Stimulated activated CD4-positive, alpha-beta T cell treated with anti-CD3 and anti-CD28 coated beads, TNF-alpha, amount 100 ng/mL, for 48 hours (primary cell): ENCODE measurements around the gene RNF4.
"Not testable (repeated sequence)": the region's sequence is repeated elsewhere in the genome, so short reads cannot be mapped to it uniquely, and the experiment has no call there.

ENCODE experiments used
- DNase-seq, 3 donors: peaks; one replicate each; pipeline ENCODE4 v3.0.0-alpha.2; 2020; ENCODE audit warnings: low read depth in 3 of 3

RNF4 gene

DNA sequence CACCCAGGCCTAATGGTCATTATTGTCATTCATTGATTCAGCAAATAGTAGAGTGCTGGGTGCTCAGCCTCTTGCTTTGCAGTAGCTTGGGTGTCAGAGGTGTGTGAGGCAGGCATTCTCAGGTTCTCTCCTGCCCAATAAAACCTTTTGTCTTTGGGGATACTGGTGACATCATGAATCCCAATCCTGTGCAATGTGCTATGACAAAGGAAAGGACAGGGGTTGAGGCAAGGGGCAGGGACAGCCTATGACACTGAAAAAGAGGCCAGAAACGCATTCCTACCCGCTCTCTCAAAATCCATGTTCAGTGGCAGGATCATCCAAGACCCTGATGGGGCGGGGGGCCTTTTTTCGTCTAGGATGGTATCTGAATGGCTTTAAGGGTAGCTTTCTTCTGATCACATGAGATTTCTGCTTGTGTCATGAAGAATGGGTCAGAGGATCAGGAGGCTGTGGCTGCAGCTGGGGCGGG is 66.0 kb downstream of the RNF4 start:
- no peak for DNase-seq

DNA sequence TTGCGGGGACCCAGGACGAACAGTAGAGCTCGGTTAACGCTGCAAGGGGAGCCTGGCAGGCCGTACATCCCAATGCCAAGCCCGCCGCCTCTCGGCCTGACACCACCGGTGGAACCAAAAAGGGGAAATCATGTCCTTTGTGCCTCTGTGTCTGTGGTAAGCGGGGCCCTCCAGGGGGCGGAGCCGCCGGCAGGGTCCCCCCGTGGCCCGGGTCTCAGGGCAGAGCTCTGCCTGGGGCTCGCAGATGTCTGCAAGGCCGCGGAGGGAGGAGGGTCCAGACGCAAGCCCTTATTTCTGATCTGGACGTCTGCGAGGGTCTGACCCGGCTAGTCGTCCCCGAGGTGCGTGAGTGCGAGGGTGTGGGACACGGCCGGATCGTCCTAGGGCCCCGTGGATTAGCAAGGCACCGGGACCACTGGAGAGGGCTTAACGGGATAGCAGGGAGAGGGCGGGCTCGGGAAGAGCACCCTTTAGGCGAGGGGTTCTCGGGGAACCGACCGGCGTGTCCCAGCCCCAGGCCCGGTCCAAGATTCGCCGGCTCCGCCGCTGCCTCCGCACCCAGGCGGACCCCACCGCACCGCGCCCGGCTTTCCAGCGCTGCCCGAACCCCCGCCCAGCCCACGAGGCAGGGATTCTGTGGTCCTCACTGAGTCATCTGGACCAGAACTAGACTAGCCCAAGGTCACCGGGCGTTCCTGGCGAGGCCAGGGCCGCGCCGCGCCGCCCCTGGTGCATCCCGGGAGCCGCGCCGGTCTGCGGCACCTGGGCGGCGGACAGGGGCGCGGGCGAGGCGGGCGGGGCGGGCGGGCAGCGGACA is 66.7 kb downstream of the RNF4 start:
- peak; percentile 17 to 38 (median 24) for DNase-seq

DNA sequence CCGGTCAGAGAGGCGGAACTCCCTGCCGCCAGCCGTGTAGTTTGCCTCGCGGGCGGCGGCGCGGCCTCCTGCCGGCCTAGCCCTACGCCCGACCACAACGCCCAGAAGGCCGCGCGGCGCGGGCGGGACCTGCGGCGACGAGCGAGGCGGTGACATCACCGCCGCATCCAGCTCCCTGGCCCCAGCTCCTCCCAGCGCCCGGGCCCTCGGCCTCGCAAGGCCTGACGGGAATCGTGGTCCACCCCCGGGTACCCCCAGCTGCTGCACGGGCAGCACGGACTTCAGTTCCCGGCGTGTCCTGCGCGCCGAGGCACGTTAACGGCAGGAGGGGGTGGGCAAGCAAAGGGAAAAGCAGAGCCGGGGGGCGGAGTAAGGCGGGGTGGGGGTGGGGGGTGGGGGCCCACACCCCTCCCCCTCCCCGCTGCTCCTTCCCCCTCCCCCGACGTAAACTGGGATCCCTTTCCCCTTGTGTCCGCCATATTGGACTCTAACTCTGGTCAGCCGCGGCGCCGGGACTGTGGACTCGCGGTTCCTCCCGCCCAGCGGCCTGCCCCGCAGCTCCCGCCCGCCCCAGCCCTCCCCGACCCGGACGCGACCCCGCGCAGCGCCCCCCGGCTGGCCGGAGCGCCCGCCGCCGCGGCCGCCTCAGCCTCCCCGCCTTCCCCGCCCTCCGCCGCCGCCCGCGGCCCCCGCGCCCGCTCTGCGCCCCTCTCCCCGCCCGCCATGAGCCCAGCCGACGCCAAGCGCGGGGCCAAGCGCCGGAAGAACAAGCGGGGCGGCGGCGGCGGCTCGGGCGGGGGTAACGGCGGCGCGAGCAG is 67.5 kb downstream of the RNF4 start, which contains the start of gene FAM193A:
TSS of gene FAM193A (plus strand) at position 455 of the 818 bp plus-strand sequence. CDS start at position 724, 269 bp downstream.
- peak; percentile 97 to 99 (median 98) for DNase-seq

DNA sequence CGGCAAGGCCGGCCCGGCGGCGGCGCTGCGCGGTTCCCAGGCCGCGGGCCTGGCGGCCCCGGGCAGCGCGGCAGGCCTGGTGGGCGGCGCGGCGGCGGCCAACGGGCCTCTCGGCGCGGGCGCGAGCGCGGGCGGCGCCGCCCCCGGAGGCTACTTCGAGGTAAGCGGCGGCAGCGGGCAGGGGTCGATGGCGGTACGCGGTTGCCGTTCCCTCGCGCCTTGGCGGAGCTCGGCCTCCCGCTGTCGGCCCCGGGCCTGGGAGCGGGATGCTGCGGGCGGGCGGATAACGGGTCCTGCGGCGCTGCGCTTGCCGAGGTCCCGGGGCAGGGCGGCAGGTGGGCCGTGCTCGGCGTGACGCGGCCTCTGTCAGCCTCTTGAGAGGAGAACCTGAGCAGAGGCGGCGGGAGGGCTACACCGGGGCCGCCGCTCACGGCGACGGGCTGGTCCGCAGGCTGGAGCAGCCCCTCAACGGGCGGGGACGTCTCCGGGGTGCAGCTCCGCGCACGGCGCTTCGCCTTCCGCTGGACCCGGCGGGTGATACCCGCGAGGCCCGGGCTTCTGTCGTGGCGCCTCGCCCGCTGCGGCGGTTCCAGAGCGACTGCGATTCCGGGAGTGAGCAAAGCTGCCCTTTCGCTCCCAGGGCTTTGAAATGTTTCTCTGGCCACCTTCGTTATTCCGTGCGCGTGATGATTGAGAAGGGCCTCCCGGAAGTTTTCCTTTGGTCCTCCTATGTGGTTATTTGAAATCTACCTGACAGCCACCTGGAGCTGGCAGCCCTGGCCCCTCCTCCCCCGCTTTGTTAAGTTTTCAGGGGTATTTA is 68.3 kb downstream of the RNF4 start:
- DNase-seq, result peak; percentile 11 to 48 (median 29)

DNA sequence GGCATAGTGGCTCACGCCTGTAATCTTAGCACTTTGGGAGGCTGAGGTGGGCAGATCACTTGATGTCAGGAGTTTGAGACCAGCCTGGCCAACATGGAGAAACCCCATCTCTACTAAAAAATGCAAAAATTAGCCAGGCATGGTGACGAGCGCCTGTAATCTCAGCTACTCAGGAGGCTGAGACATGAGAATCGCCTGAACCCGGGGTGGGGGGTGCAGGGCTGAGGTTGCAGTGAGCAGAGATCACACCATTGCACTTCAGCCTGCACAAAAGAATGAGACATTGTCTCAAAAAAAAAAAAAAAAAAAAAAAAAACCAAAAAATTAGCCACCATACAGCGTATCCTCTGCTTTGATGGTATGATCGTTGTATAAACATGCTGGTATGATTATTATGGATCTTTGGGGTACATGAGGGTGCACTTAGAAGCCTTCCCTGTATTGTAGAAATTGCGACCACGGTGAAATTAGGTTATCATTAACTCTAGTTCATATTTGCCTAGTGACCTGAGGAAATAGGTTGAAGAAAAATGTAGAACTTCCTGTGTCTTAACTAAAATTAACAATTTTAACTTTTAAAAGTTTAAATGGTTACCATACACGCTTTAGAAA is 74.8 kb downstream of the RNF4 start:
- not testable (repeated sequence) for DNase-seq

DNA sequence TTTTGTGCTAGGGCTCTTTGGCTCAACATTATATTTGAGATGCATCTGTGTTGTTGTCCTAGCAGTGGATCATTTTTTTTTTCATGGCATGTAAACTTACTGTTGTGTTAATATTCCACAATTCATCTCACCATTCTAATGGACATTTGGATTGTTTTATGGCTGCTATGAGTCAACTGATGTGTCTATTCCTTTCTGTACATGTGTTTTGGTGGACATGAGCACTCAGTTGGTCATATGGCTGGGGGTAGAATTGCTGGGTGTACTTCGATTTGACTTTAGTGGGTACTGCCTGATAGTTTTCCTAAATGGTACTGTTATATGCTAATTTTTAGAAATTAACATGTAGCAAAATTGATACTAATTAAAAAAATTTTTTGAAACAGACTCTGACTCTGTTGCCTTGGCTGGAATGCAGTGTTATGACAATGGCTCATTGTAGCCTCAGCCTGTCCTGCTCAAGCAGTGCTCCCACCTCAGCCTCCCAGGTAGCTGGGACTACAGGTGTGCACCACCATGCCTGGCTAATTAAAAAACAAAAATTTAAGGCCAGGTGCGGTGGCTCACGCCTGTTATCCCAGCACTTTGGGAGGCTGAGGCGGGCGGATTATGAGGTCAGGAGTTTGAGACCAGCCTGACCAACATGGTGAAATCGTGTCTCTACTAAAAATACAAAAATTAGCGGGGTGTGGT is 76.6 kb downstream of the RNF4 start:
- no peak for DNase-seq

DNA sequence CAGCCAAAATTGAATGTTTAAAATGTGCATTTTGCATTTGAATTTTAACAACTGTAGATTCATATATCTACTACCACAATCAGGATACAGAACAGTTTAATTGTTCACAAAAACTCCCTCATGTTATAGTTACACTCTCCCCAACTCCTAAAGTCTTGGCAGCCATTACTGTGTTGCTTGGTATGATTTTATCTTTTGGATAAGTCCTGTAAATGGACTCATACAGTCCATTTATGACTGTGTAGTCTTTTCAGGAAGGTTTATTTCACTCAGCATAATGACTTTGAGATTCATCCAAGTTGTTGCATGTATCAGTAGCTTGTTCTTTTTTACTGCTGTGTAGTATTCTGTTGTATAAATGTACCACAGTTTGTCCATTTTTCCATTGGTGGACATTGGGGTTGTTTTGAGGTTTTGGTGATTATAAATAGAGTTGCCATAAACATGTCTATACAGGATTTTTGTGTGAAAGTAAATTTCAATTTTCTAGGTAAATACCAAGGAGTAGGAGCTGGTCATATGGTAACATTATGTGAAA is 77.4 kb downstream of the RNF4 start:
- no peak for DNase-seq

DNA sequence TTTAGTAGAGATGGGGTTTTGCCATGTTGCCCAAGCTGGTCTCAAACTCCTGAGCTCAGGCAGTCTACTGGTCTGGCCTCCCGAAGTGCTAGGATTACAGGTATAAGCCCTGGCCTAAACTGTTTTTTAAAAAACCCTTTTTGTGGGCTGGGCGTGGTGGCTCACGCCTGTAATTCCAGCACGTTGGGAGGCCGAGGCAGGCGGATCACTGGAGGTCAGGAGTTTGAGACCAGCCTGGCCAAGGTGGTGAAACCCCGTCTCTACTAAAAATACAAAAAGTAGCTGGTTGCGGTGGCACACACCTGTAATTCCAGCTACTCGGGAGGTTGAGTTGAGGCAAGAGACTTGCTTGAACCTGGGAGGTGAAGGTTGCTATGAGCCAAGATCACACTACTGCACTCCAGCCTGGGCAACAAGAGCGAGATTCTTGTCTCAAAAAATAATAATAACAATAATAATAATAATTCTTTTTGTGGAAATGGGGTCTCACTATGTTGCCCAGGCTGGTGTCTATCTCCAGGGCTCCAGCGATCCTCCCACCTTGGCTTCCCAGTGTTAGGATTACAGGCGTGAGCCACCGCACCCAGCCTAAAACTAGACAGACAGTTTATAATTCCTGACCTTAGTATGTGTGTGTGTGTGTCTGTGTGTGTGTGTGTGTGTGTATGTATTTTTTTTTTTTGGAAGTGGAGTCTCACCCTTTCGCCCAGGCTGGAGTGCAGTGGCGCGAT is 78.2 kb downstream of the RNF4 start:
- not testable (repeated sequence) for DNase-seq

DNA sequence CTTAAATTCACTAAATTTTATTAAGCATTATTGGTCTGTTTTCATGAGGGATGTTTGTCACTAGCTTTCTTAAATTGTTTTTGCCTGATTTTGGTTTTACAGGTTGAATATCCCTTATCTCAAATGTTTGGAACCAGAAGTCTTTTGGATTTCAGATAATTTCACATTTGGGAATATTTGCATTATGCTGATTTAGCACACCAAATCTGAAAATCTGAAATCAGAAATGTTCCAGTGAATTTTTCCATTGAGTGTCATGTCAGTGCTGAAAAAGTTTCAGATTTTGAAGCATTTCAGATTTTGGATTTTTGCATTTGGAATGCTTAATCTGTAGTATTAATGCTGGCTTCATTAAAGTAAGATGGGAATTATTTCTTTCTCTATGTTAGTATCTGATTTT is 82.2 kb downstream of the RNF4 start:
- DNase-seq, result no peak

DNA sequence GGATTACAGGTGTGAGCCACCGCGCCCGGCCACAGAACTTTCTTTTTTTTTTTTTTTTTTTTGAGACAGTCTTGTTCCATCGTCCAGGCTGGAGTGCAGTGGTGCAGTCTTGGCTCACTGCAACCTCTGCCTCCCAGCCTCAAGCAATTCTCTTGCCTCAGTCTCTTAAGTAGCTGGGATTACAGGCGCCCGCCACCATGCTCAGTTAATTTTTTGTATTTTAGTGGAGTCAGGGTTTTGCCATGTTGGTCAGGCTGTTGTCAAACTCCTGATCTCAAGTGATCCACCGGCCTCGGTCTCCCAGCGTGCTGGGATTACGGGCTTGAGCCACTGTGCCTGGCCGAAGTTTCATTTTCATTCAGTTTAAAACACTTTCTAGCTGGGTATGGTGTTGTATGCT is 83.9 kb downstream of the RNF4 start:
- no peak for DNase-seq

DNA sequence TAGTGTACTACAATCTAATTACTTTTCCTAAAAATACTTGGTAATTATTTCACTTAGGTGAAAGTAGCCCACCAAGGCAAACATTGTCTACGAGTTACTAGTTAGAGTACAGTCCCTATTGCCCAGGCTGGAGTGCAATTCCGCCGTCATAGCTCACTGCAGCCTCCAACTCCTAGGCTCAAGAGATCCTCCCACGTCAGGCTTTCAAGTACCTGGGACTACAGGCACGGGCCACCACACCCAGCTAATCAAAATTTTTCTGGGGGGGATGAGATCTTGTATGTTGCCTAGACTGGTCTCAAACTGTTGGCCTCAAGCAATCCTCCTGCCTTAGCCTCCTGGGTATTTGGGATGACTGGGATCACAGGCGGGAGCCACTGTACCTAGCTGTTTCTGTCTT is 89.4 kb downstream of the RNF4 start:
- DNase-seq, result no peak

DNA sequence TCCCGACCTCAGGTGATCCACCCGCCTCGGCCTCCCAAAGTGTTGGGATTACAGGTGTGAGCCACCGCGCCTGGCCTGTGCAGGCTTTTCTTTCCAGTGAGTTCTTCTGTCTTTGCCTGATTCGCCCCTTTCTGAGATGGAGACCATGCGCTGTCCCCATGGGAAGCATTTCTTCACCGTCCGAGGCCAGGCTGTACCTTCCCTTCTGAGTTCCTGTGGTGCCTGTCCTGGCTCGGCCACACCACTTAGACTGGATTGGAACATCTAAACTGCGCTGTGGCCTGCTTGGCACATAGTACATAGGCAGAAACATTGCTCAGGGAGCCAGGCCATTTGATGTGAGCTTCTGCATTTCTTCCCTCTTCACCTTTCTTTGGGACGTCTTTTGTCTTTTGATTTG is 91.3 kb downstream of the RNF4 start:
- DNase-seq, result no peak
